Erythroblast (primary cell): Measurements from ENCODE around the gene SLC44A1.

Experiments used
- GATA1 ChIP-seq: IDR thresholded peaks from 2 replicates; pipeline ENCODE4 v1.6.1; 2011; ENCODE audit warnings: low read depth, mild to moderate bottlenecking, control low read depth, low read length, moderate library complexity
- POLR2A ChIP-seq: IDR thresholded peaks from 2 replicates; pipeline ENCODE4 v1.6.1; 2011; ENCODE audit warnings: mild to moderate bottlenecking, low read length

DNA sequence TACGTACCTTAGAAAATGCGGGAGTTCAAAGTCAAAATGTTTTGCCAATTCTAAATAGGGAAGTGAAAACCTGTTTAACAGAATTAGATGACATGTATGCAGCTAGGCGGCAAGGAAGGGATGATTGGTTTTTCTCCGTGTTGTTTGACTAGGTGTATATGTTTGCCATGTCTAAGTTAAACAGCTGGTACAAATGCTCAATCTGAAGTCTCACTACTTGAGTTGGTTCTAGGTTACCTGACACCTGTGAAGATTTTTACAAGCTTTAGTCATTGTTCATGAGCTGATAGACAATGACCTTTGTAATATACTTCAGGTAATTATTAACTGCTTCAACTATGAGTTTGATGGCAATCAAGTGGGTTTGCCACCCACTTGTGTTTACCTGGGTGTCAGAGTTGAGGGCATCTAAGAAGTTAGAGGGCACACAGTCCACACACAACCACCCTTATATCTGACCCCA lies 74.3 kb downstream of the SLC44A1 start:
- TF ChIP-seq POLR2A (no peak), GATA1 (no peak)
